GM20000 (cell line): ENCODE measurements around the gene TMED4.

Source experiments
- DNase-seq: peaks from one replicate; pipeline ENCODE4 v3.0.0; 2012; ENCODE audit warnings: low spot score
- CTCF ChIP-seq: IDR thresholded peaks from 2 replicates; pipeline ENCODE4 v1.5.1; 2012; ENCODE audit warnings: mild to moderate bottlenecking, control low read depth; ENCODE audit errors: extremely low read depth, missing control alignments

Gene TMED4

GRCh38 chr7:44530990-44531389, 51.0 kb downstream of the TMED4 start:
- no peak for TF ChIP-seq CTCF
- no peak for DNase-seq
